GM12892 (cell line): ENCODE data around the gene ANKRD31.
"Not testable (repeated sequence)": the region's sequence is repeated elsewhere in the genome, so short reads cannot be mapped to it uniquely, and the experiment has no call there.

ENCODE experiments used
- DNase-seq: peaks from one replicate; pipeline ENCODE4 v3.0.0; 2011; ENCODE audit not compliant: insufficient read length
- FAIRE-seq: peaks from 2 replicates; lab custom pipeline; 2011; peaks lifted over from hg19 to GRCh38; lab: Jason Lieb, UNC
- POLR2A ChIP-seq: IDR thresholded peaks from 2 replicates; pipeline ENCODE4 v1.6.1; 2011; ENCODE audit warnings: low read depth, low read length, control low read depth
- POLR2AphosphoS5 ChIP-seq: IDR thresholded peaks from 2 replicates; pipeline ENCODE4 v1.6.1; 2011; ENCODE audit warnings: low read depth, low read length, control low read depth
- TAF1 ChIP-seq: IDR thresholded peaks from 2 replicates; pipeline ENCODE4 v1.6.1; 2011; ENCODE audit warnings: low read depth, mild to moderate bottlenecking, control low read depth, low read length, borderline replicate concordance

Gene ANKRD31

DNA sequence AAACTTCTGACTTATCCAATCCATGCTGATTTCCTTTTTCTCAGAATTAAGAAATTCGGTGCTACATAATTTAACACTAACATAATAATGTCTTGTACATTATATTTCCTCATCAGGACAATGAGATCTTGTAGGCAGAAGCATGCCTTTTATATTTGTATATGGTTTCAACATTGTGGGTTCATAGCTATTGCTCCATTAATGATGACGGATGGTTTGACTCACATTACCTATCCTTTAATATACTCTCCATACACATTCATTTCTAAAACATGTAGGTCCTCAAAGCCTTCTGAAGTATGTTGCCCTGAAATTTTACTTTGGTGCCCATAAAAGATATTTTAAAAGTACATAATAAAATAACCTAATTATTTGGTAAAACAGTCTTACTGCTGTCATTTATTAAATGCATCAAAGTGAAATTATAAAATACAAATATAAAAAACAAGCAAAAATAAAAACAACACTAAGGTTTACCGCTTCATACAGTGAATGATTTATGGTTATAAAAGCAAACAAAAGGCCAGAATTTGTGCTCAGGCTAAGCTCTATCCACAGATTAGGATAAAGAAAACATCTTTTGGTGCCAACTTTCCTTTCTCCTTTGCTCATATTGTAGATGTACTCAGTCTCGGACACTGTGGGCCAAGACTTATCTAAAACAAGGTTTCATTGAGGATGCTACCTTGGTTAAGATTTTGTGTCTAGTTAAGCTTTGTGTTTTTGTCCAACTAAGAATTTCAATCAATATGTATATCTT is 123.1 kb downstream of the ANKRD31 start:
- DNase-seq (no peak), FAIRE-seq (no peak)
- TF ChIP-seq POLR2A (no peak), TAF1 (no peak), POLR2AphosphoS5 (no peak)

GRCh38 chr5:75108931-75109596 is 127.6 kb downstream of the ANKRD31 start:
- TF ChIP-seq TAF1 (no peak), POLR2A (no peak), POLR2AphosphoS5 (no peak)
- DNase-seq (no peak), FAIRE-seq (no peak)

- TF ChIP-seq POLR2AphosphoS5, result no peak
- no peak for FAIRE-seq
- no peak for DNase-seq
Measured at GRCh38 chr5:75108515-75108914, 128.2 kb downstream of the ANKRD31 start.

GRCh38 chr5:75095956-75096355 is 140.7 kb downstream of the ANKRD31 start:
- not testable (repeated sequence) for DNase-seq, FAIRE-seq

DNA sequence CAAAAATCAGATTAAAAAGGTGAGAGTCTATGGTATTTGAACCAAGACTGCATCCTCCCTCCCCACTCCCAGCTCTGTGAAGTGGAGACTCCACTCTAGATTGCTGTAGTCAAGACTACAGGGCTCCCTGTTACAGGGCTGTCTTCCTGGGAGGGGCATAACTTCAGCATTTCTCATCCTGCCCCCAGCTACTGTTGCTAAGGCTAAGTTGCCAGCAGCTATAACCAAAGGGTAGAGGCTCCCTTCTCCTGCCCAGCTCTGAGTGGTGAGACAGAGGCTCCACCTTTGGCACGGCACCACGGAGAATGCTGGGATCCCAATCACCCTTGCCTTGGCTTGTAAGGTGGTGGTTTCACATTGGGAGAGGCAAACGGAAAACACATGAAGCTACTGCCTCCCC is 145.1 kb downstream of the ANKRD31 start:
- DNase-seq (no peak), FAIRE-seq (no peak)
- no peak for TF ChIP-seq POLR2A
- TF ChIP-seq POLR2AphosphoS5, result no peak
- TF ChIP-seq TAF1, result no peak

DNA sequence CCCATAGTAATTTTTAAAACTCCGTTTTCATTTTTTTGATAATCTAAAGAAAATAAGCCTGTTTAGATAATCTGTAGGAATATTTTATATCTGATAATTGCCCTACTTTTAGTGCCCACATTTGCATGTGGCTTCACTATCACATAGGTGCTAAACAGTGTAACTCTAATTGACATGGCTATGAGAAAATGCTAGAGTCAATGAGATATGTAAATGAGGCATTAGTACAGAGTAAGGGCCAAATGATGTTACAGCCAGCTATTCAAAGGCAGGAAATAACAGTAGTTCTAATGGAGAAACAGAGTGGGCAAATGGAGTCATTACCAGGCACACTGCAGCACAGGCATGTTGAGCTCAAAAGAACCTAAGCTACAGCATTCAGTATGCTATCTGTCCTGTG is 147.0 kb downstream of the ANKRD31 start:
- no peak for FAIRE-seq
- TF ChIP-seq POLR2A, result no peak
- TF ChIP-seq POLR2AphosphoS5, result no peak
- no peak for TF ChIP-seq TAF1

DNA sequence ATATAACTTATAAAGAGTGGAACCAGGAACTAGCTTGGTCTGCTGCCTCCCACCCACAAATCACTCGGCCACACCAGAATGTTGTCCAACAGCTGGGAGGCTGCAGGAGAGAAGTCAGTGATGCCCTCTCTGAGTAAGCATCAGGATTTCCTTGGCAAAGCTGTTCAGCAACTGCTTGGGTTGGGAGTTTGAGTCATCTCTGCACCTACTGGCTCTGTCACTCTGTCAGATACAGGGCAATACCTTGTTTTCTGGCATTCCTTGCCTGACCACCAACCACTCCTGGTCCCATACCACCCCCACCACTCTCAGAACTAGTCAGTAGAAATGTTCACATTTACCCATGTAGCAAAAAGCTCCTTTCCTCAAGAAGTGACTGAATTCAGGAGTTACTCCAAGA is 147.5 kb downstream of the ANKRD31 start:
- DNase-seq, result no peak
- FAIRE-seq, result peak; percentile 82
- no peak for TF ChIP-seq TAF1
- TF ChIP-seq POLR2A, result no peak
- no peak for TF ChIP-seq POLR2AphosphoS5

More for the DNA sequence above, 147.0 kb downstream of the ANKRD31 start:
- DNase-seq, result no peak

DNA sequence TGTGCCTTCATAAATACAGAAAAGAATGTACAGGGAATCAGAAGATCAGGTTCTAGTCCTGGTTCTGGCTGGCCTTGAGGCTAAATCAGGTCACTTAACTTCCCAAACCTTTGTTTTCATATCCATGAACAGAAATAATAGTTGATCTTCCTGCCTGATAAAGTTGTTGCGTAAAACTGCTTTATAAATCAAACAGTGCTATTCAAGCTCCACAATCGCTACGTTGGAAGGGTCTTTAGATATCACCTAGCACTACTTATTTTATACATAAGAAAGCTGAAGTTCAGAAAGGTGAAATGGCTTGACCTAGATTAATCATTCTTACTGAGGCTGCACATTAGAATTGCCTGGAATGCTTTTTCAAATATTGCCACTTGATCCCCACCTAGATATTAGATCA is 148.0 kb downstream of the ANKRD31 start:
- DNase-seq, result no peak
- FAIRE-seq, result no peak
- TF ChIP-seq POLR2A (no peak), TAF1 (no peak), POLR2AphosphoS5 (no peak)

DNA sequence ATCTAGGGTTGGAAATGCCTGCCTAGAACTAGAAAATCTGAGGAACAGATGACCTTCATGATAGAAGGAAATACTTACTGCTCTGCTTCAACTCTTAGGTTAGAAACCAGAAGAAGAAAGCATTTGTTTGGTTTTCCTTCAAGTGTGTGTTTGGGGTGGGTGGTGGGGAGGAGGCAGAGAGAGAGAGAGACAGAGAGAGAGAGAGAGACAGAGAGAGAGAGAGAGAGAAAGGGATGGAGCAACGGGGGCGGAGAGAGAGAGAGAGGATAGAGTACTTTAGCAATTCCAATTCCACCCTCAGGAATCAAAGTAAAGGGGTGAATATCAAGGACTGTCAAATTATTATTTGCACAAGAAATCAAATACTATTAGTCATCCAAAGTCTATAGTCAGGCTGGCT is 155.2 kb downstream of the ANKRD31 start:
- DNase-seq, result no peak
- TF ChIP-seq TAF1 (no peak), POLR2A (no peak), POLR2AphosphoS5 (no peak)
- FAIRE-seq, result no peak

GRCh38 chr5:75079346-75079745 is 157.3 kb downstream of the ANKRD31 start:
- DNase-seq, FAIRE-seq: not testable (repeated sequence)

- no peak for TF ChIP-seq TAF1
- no peak for TF ChIP-seq POLR2AphosphoS5
- no peak for TF ChIP-seq POLR2A
- DNase-seq (no peak), FAIRE-seq (no peak)
Measured at GRCh38 chr5:75078027-75078426, 158.7 kb downstream of the ANKRD31 start.

GRCh38 chr5:75072061-75072460 is 164.6 kb downstream of the ANKRD31 start:
- FAIRE-seq (no peak), DNase-seq (no peak)
- TF ChIP-seq TAF1, result no peak
- no peak for TF ChIP-seq POLR2AphosphoS5
- no peak for TF ChIP-seq POLR2A

GRCh38 chr5:75071100-75071499 is 165.6 kb downstream of the ANKRD31 start:
- FAIRE-seq (no peak), DNase-seq (no peak)
- TF ChIP-seq POLR2A (no peak), POLR2AphosphoS5 (no peak), TAF1 (no peak)
